HL-60 (cell line): Measurements from ENCODE around the gene PNO1.

Experiments used
- DNase-seq, 2 experiments: peaks; one replicate each; pipeline ENCODE4 v3.0.0-alpha.2; 2010 to 2020; ENCODE audit warnings: low read depth in 1 of 2, low spot score in 1 of 2
- H3K27ac ChIP-seq: fragments of 250-450 bp; sonication (Bioruptor Pico); replicated peaks from 2 replicates; pipeline ENCODE4 v1.5.1; 2020; ENCODE audit warnings: mild to moderate bottlenecking, moderate library complexity
- H3K27me3 ChIP-seq: fragments of 250-450 bp; sonication (Bioruptor Pico); 2 replicates; pipeline ENCODE4 v1.5.1; 2021; ENCODE audit warnings: mild to moderate bottlenecking, moderate library complexity; ENCODE audit not compliant: insufficient read depth, poor library complexity, severe bottlenecking
- H3K4me3 ChIP-seq: replicated peaks from 2 replicates; pipeline ENCODE4 v1.5.1; 2011; ENCODE audit warnings: mild to moderate bottlenecking, control low read depth, low read length; ENCODE audit not compliant: insufficient read depth
- CTCF ChIP-seq: IDR thresholded peaks from one replicate; pipeline ENCODE4 v1.5.1; 2011; ENCODE audit warnings: low read length, control low read depth, inconsistent platforms; ENCODE audit not compliant: insufficient read depth
- GABPA ChIP-seq: IDR thresholded peaks from 2 replicates; pipeline ENCODE4 v1.6.1; 2012; ENCODE audit warnings: low read depth
- POLR2AphosphoS5 ChIP-seq: IDR thresholded peaks from 2 replicates; pipeline ENCODE4 v1.6.1; 2012; ENCODE audit warnings: low read depth
- REST ChIP-seq: IDR thresholded peaks from 2 replicates; pipeline ENCODE4 v1.6.1; 2012; ENCODE audit warnings: low read depth; ENCODE audit not compliant: insufficient replicate concordance
- SPI1 ChIP-seq: IDR thresholded peaks from 2 replicates; pipeline ENCODE4 v1.6.1; 2012; ENCODE audit warnings: low read depth, mild to moderate bottlenecking, borderline replicate concordance

The PNO1 gene

GRCh38 chr2:68182902-68183301, 25.2 kb downstream of the PNO1 start:
- no peak overlapping the region for H3K4me3 ChIP-seq
- no peak overlapping the region for H3K27ac ChIP-seq
- TF ChIP-seq GABPA (no peak), SPI1 (no peak), REST (no peak), CTCF (no peak), POLR2AphosphoS5 (no peak)
- no peak for DNase-seq
- H3K27me3 ChIP-seq, result no peaks in the 10 kb centered on the region

GRCh38 chr2:68185541-68186164, 28.0 kb downstream of the PNO1 start:
- Histone ChIP-seq H3K27me3 (no peaks in the 10 kb centered on the region), H3K4me3 (no peak overlapping the region), H3K27ac (no peak overlapping the region)
- TF ChIP-seq SPI1, result no peak
- TF ChIP-seq CTCF, result peak; percentile 65
- peak; percentile 69 to 79 for DNase-seq

- Histone ChIP-seq H3K27ac (no peak overlapping the region), H3K27me3 (no peaks in the 10 kb centered on the region)
Observed at GRCh38 chr2:68187329-68187728, 29.6 kb downstream of the PNO1 start.

More at GRCh38 chr2:68187329-68187728, 29.6 kb downstream of the PNO1 start:
- no peak for TF ChIP-seq POLR2AphosphoS5
- TF ChIP-seq CTCF, result no peak
- no peak for TF ChIP-seq GABPA
- TF ChIP-seq REST, result no peak
- TF ChIP-seq SPI1, result no peak
- H3K4me3 ChIP-seq, result no peak overlapping the region
- DNase-seq, result no peak
